Loucy (cell line): ENCODE results near the gene ANO1.

Source experiments
- H2AFZ ChIP-seq: fragments of 200-600 bp; sonication (generic); 2 replicates; pipeline ENCODE4 v1.6.0; 2016; ENCODE audit warnings: antibody characterized with exemption, mild to moderate bottlenecking, low read length, moderate library complexity
- H3F3A ChIP-seq: fragments of 200-600 bp; 2 replicates; pipeline ENCODE4 v1.6.0; 2016; ENCODE audit warnings: antibody characterized with exemption, low read depth, mild to moderate bottlenecking
- H3K27me3 ChIP-seq: fragments of 200-600 bp; sonication (generic); 2 replicates; pipeline ENCODE4 v1.6.1; 2014; ENCODE audit warnings: low read length, mild to moderate bottlenecking; ENCODE audit not compliant: insufficient read depth, poor library complexity, severe bottlenecking
- H3K36me3 ChIP-seq: fragments of 200-600 bp; sonication (generic); 2 replicates; pipeline ENCODE4 v1.6.1; 2016; ENCODE audit warnings: low read length; ENCODE audit not compliant: insufficient read depth
- H3K4me1 ChIP-seq: fragments of 200-600 bp; sonication (generic); 2 replicates; pipeline ENCODE4 v1.5.1; 2014; ENCODE audit warnings: low read length, mild to moderate bottlenecking; ENCODE audit not compliant: insufficient read depth, poor library complexity, severe bottlenecking
- H3K4me2 ChIP-seq: fragments of 200-600 bp; sonication (generic); 2 replicates; pipeline ENCODE4 v1.6.0; 2014; ENCODE audit warnings: antibody characterized with exemption, low read length, low read depth, mild to moderate bottlenecking; ENCODE audit not compliant: poor library complexity, severe bottlenecking
- H3K4me3 ChIP-seq: fragments of 200-600 bp; sonication (generic); 2 replicates; pipeline ENCODE4 v1.5.1; 2014; ENCODE audit warnings: low read length, mild to moderate bottlenecking, mixed read lengths; ENCODE audit not compliant: poor library complexity, severe bottlenecking
- H3K79me2 ChIP-seq: fragments of 200-600 bp; sonication (generic); 2 replicates; pipeline ENCODE4 v1.6.1; 2014; ENCODE audit warnings: low read length; ENCODE audit not compliant: insufficient read depth
- H3K9ac ChIP-seq: fragments of 200-600 bp; sonication (generic); 2 replicates; pipeline ENCODE4 v1.6.0; 2014; ENCODE audit warnings: mild to moderate bottlenecking, low read depth, low read length, moderate library complexity; ENCODE audit not compliant: poor library complexity, severe bottlenecking
- H3K9me2 ChIP-seq: fragments of 200-600 bp; sonication (generic); replicated peaks from 2 replicates; pipeline ENCODE4 v1.6.1; 2016; ENCODE audit warnings: low read depth, low read length, mixed read lengths
- H3K9me3 ChIP-seq: fragments of 200-600 bp; sonication (generic); 2 replicates; pipeline ENCODE4 v1.6.1; 2014; ENCODE audit warnings: mild to moderate bottlenecking, antibody characterized with exemption, low read length, low read depth; ENCODE audit not compliant: insufficient read depth
- H4K20me1 ChIP-seq: fragments of 200-600 bp; sonication (generic); 2 replicates; pipeline ENCODE4 v1.6.0; 2014; ENCODE audit warnings: antibody characterized with exemption, low read length, mild to moderate bottlenecking; ENCODE audit not compliant: insufficient read depth, poor library complexity, severe bottlenecking
- EZH2phosphoT487 ChIP-seq: fragments of 200-600 bp; IDR thresholded peaks from 2 replicates; pipeline ENCODE4 v1.6.1; 2018; ENCODE audit warnings: antibody characterized with exemption, mild to moderate bottlenecking, moderate library complexity, borderline replicate concordance
- TF ChIP-seq, protein P1 (sequence below): fragments of 200-600 bp; sonication (generic); conservative IDR thresholded peaks from 2 replicates; pipeline ENCODE4 v1.5.1; 2014; ENCODE audit warnings: mild to moderate bottlenecking, antibody characterized with exemption, low read length

The ANO1 gene

DNA sequence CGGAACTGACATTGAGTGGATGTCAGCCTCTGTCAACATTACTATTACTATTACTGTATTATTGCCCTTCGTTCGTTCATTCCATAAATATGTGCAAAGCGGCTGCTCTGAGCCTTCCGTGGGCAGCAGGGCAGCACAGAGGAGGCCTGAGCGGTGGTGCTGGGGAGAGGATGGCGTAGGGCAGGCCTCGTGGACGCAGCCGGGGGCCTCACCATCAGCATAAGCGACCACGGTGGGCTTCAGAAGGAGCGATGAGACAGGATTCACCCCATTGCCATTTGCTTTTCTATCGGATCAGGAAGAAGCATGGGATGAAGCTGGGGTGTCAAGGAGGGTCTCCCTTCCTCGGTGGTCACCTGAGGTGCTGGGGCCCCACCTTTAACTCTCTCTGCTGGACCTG is 22.7 kb downstream of the ANO1 start:
- H3K79me2 ChIP-seq = no peaks in the 10 kb centered on the region
- peaks cover 5% of the 10 kb centered on the region for H3K4me1 ChIP-seq
- no peaks in the 10 kb centered on the region for H3K27me3 ChIP-seq

DNA sequence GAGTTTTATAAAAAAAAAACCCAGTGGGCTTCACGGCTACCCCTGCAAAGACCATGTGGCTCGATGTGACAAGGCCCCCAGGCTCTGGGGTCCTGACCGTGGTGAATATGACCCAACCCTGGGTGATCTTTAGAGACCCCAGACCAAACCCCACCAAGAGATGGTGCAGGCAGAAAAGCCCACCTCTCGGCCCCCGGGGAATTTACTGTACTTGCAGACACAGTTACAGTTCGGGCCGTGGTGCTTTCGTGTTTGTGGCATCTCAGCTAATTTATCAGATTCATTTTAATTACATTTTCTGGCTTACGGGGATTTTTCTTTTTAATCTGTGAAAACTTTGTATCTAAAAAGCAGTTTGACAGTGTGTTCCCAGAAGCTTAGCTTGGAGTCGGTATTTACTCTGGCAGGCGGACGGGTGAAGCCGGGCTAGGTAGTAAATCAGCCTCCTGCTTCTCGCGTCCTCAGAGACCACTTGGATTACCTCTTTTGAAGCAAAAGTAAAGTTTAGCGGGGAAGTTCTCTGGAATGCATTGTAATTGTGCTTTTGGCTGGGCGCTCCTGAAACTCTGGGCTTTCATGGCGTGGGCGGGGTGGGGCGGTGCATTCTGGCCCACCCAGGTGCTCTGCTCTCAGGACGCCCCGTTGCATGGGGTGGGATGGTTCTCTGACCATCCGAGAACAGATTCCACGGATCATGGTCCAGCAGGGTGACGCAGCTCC is 25.3 kb downstream of the ANO1 start:
- Histone ChIP-seq H3K9me2 (no peaks in the 10 kb centered on the region), H3K36me3 (no peaks in the 10 kb centered on the region), H2AFZ (no peak overlapping the region), H4K20me1 (no peaks in the 10 kb centered on the region), H3K4me3 (no peak overlapping the region), H3F3A (no peaks in the 10 kb centered on the region), H3K4me1 (no peaks in the 10 kb centered on the region), H3K9ac (no peak overlapping the region), H3K4me2 (no peak overlapping the region), H3K27me3 (no peaks in the 10 kb centered on the region), H3K79me2 (no peaks in the 10 kb centered on the region), H3K9me3 (no peaks in the 10 kb centered on the region)
- TF ChIP-seq, protein P1, sequence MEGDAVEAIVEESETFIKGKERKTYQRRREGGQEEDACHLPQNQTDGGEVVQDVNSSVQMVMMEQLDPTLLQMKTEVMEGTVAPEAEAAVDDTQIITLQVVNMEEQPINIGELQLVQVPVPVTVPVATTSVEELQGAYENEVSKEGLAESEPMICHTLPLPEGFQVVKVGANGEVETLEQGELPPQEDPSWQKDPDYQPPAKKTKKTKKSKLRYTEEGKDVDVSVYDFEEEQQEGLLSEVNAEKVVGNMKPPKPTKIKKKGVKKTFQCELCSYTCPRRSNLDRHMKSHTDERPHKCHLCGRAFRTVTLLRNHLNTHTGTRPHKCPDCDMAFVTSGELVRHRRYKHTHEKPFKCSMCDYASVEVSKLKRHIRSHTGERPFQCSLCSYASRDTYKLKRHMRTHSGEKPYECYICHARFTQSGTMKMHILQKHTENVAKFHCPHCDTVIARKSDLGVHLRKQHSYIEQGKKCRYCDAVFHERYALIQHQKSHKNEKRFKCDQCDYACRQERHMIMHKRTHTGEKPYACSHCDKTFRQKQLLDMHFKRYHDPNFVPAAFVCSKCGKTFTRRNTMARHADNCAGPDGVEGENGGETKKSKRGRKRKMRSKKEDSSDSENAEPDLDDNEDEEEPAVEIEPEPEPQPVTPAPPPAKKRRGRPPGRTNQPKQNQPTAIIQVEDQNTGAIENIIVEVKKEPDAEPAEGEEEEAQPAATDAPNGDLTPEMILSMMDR = no peak
- no peak for TF ChIP-seq EZH2phosphoT487

More for the DNA sequence above, 22.7 kb downstream of the ANO1 start:
- Histone ChIP-seq H3K9me2 (no peaks in the 10 kb centered on the region), H3K9ac (no peak overlapping the region), H4K20me1 (no peaks in the 10 kb centered on the region), H3F3A (no peaks in the 10 kb centered on the region), H3K9me3 (no peaks in the 10 kb centered on the region), H3K36me3 (no peaks in the 10 kb centered on the region), H2AFZ (no peak overlapping the region), H3K4me2 (no peak overlapping the region), H3K4me3 (no peak overlapping the region)
- TF ChIP-seq, protein P1 = no peak
- no peak for TF ChIP-seq EZH2phosphoT487

DNA sequence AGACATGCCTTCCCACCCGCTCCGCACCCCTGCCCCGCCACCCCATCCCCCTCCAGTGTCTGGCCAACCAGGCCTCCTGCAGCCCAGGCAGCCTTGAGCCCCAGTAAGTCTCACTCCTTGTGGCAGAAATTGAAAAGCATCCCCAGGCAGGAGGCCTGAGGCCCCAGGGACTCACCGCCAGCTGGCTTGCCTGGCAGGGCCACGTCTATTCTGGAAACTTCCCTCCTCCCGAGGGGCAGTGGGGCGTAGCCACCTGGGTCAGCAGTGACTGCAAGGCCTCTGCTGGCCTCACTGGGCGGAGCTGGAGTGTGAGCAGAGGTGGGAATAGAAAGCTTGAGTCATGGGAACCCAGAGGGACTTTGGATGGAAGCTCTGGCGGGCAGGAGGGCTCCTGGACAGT is 26.3 kb downstream of the ANO1 start:
- no peaks in the 10 kb centered on the region for H4K20me1 ChIP-seq
- no peaks in the 10 kb centered on the region for H3K27me3 ChIP-seq
- no peak overlapping the region for H3K4me3 ChIP-seq
- TF ChIP-seq, protein P1 = no peak
- no peak for TF ChIP-seq EZH2phosphoT487
- H2AFZ ChIP-seq = no peak overlapping the region
- no peak overlapping the region for H3K4me2 ChIP-seq
- H3K9ac ChIP-seq = no peak overlapping the region
- H3K9me2 ChIP-seq = no peaks in the 10 kb centered on the region
- no peaks in the 10 kb centered on the region for H3K79me2 ChIP-seq
- H3K4me1 ChIP-seq = no peaks in the 10 kb centered on the region
- no peaks in the 10 kb centered on the region for H3K9me3 ChIP-seq
- H3K36me3 ChIP-seq = no peaks in the 10 kb centered on the region
- H3F3A ChIP-seq = no peaks in the 10 kb centered on the region
